Lung (tissue), 12 donors: Measurements from ENCODE around the gene ZCCHC10. TPM values are rescaled to one million over a fixed set of nuclear protein-coding genes. Genes with fewer than 3 reads are reported as not detected.
"Not testable (repeated sequence)": the region's sequence is repeated elsewhere in the genome, so short reads cannot be mapped to it uniquely, and the experiment has no call there.

Experiments
- ATAC-seq: fragments of 200-7000 bp; cut with Tn5 transposase; one replicate; pipeline ENCODE4 v1.9.1; 2020; ENCODE audit warnings: moderate number of reproducible peaks; ENCODE audit not compliant: insufficient read depth, low FRiP score
- DNase-seq, 3 donors: peaks; one replicate each; pipeline ENCODE4 v3.0.0-alpha.2; 2013 to 2017
- H3K27ac ChIP-seq, 2 donors: one replicate each; pipeline ENCODE4 v1.5.1; 2013; ENCODE audit warnings: mild to moderate bottlenecking in 2 of 2, moderate library complexity in 2 of 2, control low read depth in 1 of 2, inconsistent platforms in 1 of 2, low read depth in 1 of 2, low read length in 1 of 2
- H3K27me3 ChIP-seq, 3 donors: one replicate each; pipeline ENCODE4 v1.5.1; 2013; ENCODE audit warnings: low read length in 2 of 3; ENCODE audit not compliant: control insufficient read depth in 3 of 3, insufficient read depth in 3 of 3
- H3K36me3 ChIP-seq, 4 donors: one replicate each; pipeline ENCODE4 v1.5.1; 2013; ENCODE audit warnings: low read length in 4 of 4, mild to moderate bottlenecking in 1 of 4, moderate library complexity in 1 of 4; ENCODE audit not compliant: control insufficient read depth in 4 of 4, insufficient read depth in 4 of 4
- H3K4me1 ChIP-seq, 5 donors: one replicate each; pipeline ENCODE4 v1.5.1; 2013; ENCODE audit warnings: low read length in 5 of 5, mild to moderate bottlenecking in 2 of 5, moderate library complexity in 1 of 5; ENCODE audit not compliant: control insufficient read depth in 5 of 5, insufficient read depth in 5 of 5
- H3K4me3 ChIP-seq: one replicate; pipeline ENCODE4 v1.5.1; 2013; ENCODE audit warnings: mild to moderate bottlenecking, control low read depth, moderate library complexity
- H3K9ac ChIP-seq, 2 donors: one replicate each; pipeline ENCODE4 v1.5.1; 2013; ENCODE audit warnings: low read length in 2 of 2, control low read depth in 1 of 2; ENCODE audit not compliant: insufficient read depth in 1 of 2
- H3K9me3 ChIP-seq, 4 donors: one replicate each; pipeline ENCODE4 v1.5.1; 2013; ENCODE audit warnings: low read length in 3 of 4, mild to moderate bottlenecking in 1 of 4, moderate library complexity in 1 of 4; ENCODE audit not compliant: control insufficient read depth in 4 of 4, insufficient read depth in 3 of 4
- WGBS, 2 donors: extraction: QIAGEN DNeasy Blood & Tissue Kit; methylation state at CpG; one replicate each; pipeline ENCODE4 v1.1.7; 2013; 5-methylcytosine and 5-hydroxymethylcytosine counted together
- polyA plus RNA-seq, 2 donors: library from polyadenylated mRNA; stranded (reverse); fragments of 200-250 nt; gene quantifications; one replicate each; pipeline ENCODE4 v1.2.1, GENCODE V29; 2013
- total RNA-seq, 2 donors: library from RNA; depleted of rRNA in 1 of 2; stranded (reverse); fragments of >200 nt in 1 of 2; gene quantifications; one replicate each; pipeline ENCODE4 v1.2.1, GENCODE V29; 2014 to 2021
- TF ChIP-seq, protein P1 (sequence below): IDR thresholded peaks from 2 replicates; pipeline ENCODE4 v1.5.1; 2012; ENCODE audit warnings: mild to moderate bottlenecking; ENCODE audit errors: control extremely low read depth, extremely low read depth
- donor health status: control.
- donor health status: control.
- donor health status: Bipolar disorder and iron deficiency.
- donor health status: healthy.
- donor health status: DM: yes; HTN: yes; CAD: no.

ZCCHC10 gene
- total and polyA plus RNA-seq, 4 donors, result 15.3 to 31.3 (median 24.8) TPM

DNA sequence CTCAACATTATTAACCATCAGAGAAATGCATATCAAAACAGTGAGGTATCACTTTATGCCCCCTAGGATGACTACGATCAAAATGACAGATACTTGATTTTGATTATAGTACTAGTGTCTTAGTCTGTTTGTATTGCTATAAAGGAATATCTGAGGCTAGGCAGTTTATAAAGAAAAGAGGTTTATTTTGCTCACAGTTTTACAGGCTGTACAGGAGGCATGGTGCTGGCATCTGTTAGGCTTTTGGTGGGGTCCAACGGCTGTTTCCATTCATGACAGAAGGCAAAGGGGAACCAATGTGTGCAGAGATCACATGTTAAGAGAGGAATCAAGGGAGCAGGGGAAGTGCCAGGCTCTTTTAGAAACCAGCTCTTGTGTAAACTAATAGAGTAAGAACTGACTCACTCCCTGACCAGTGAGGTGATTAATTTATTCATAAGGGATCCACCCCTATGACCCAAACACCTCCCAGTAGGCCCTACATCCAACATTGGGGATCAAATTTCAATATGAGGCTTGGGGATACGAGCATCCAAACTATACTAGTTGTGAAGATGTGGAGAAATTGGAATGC is 46.9 kb downstream of the ZCCHC10 start:
- DNase-seq (no peak), ATAC-seq (no peak)
- no peaks in the 10 kb centered on the region for H3K27me3 ChIP-seq
- no peaks in the 10 kb centered on the region for H3K9me3 ChIP-seq
- no peak overlapping the region for H3K27ac ChIP-seq
- WGBS, 2 donors, result 74% methylated on average over 3 of the region's 3 CpGs
- no peak overlapping the region for H3K4me3 ChIP-seq
- no peaks in the 10 kb centered on the region for H3K36me3 ChIP-seq
- H3K4me1 ChIP-seq, result no peaks in the 10 kb centered on the region
- TF ChIP-seq, protein P1, sequence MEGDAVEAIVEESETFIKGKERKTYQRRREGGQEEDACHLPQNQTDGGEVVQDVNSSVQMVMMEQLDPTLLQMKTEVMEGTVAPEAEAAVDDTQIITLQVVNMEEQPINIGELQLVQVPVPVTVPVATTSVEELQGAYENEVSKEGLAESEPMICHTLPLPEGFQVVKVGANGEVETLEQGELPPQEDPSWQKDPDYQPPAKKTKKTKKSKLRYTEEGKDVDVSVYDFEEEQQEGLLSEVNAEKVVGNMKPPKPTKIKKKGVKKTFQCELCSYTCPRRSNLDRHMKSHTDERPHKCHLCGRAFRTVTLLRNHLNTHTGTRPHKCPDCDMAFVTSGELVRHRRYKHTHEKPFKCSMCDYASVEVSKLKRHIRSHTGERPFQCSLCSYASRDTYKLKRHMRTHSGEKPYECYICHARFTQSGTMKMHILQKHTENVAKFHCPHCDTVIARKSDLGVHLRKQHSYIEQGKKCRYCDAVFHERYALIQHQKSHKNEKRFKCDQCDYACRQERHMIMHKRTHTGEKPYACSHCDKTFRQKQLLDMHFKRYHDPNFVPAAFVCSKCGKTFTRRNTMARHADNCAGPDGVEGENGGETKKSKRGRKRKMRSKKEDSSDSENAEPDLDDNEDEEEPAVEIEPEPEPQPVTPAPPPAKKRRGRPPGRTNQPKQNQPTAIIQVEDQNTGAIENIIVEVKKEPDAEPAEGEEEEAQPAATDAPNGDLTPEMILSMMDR, result no peak
- H3K9ac ChIP-seq, result no peak overlapping the region

DNA sequence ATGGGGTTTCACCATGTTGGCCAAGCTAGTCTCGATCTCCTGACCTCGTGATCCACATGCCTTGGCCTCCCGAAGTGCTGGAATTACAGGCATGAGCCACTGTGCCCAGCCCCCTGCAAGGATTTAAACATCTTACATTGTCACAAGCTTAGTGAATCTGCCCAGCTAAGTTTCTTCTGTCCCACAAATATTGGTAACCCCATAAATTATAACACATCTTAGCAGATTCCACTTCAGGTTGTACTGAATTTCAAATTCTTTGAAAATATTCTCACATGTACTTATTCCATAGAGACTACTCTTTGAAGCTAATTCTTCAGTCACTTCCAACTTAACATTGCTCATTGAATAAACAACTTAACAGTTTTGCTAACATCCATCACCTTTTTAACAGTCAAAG is 49.5 kb downstream of the ZCCHC10 start:
- H3K36me3 ChIP-seq, result no peaks in the 10 kb centered on the region
- no peak overlapping the region for H3K4me3 ChIP-seq
- H3K27ac ChIP-seq, result no peak overlapping the region
- no peak for ATAC-seq
- no peak for DNase-seq
- H3K27me3 ChIP-seq, result no peaks in the 10 kb centered on the region
- H3K9me3 ChIP-seq, result no peaks in the 10 kb centered on the region
- H3K4me1 ChIP-seq, result no peaks in the 10 kb centered on the region
- TF ChIP-seq, protein P1, result no peak
- 94 to 95% methylated on average over 3 of the region's 3 CpGs for WGBS, 2 donors
- no peak overlapping the region for H3K9ac ChIP-seq

DNA sequence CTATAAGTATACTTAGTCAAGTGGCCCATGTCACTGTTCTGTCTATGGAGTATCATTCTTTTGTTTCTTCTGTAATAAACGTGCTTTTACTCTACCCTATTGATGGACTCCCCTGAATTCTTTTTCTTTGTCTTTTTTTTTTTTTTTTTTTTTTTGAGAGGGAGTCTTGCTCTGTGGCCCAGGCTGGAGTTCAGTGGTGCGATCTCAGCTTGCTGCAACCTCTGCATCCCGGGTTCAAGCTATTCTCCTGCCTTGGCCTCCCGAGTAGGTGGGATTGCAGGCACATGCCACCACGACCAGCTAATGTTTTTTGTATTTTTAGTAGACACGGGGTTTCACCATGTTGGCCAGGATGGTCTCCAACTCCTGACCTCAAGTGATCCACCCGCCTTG is 53.9 kb downstream of the ZCCHC10 start:
- H3K9ac ChIP-seq, ATAC-seq, H3K36me3 ChIP-seq, H3K27me3 ChIP-seq, H3K4me1 ChIP-seq, DNase-seq, H3K9me3 ChIP-seq, H3K4me3 ChIP-seq: not testable (repeated sequence)
- H3K27ac ChIP-seq, result peak overlapping the region in 1 of 2 donors; percentile 35
- 92 to 93% methylated on average over 7 of the region's 7 CpGs for WGBS, 2 donors

DNA sequence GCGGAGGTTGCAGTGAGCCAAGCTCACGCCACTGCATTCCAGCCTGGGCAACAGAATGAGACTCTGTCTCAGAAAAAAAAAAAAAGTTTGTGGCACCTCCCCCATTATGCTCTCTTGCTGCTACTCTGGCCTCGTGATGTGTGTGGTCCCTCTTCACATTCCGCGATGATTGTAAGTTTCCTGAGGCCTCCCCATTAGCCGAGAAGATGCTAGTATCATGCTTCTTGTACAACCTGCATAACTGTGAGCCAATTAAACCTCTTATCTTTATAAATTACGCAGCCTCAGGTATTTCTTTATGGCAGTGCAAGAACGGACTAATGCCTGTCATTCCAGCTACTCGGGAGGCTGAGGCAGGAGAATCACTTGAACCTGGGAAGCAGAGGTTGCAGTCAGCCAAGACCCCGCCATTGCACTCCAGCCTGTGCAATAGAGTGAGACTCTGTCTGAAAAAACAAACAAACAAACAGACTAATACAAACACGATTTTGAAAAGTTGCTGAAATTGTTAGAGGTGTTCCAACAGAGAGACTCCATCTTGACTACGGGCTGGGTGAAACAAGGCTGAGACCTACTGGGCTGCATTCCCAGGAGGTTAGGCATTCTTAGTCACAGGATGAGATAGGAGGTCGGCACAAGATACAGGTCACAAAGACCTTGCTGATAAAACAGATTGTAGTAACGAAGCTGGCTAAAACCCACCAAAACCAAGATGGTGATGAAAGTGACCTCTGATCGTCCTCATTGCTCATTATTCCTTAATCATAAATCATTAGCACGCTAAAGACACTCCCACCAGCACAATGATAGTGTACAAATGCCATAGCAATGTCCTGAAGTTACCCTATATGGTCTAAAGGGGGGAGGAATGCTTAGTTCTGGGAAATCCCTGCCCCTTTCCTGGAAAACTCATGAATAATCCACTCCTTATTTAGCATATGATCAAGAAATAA is 54.6 kb downstream of the ZCCHC10 start:
- WGBS, 2 donors, result 86 to 90% methylated on average over 16 of the region's 16 CpGs
- H3K9ac ChIP-seq, result no peak overlapping the region
- ATAC-seq (no peak), DNase-seq (no peak)
- H3K36me3 ChIP-seq, result no peaks in the 10 kb centered on the region
- H3K9me3 ChIP-seq, result no peaks in the 10 kb centered on the region
- TF ChIP-seq, protein P1, result no peak
- H3K27ac ChIP-seq, result peak overlapping the region in 1 of 2 donors; percentile 35
- no peaks in the 10 kb centered on the region for H3K27me3 ChIP-seq
- no peak overlapping the region for H3K4me3 ChIP-seq
- no peaks in the 10 kb centered on the region for H3K4me1 ChIP-seq
